ENCODE measurements around the gene IFT122.
"Not testable (repeated sequence)": the region's sequence is repeated elsewhere in the genome, so short reads cannot be mapped to it uniquely, and the experiment has no call there.

The IFT122 gene

DNA sequence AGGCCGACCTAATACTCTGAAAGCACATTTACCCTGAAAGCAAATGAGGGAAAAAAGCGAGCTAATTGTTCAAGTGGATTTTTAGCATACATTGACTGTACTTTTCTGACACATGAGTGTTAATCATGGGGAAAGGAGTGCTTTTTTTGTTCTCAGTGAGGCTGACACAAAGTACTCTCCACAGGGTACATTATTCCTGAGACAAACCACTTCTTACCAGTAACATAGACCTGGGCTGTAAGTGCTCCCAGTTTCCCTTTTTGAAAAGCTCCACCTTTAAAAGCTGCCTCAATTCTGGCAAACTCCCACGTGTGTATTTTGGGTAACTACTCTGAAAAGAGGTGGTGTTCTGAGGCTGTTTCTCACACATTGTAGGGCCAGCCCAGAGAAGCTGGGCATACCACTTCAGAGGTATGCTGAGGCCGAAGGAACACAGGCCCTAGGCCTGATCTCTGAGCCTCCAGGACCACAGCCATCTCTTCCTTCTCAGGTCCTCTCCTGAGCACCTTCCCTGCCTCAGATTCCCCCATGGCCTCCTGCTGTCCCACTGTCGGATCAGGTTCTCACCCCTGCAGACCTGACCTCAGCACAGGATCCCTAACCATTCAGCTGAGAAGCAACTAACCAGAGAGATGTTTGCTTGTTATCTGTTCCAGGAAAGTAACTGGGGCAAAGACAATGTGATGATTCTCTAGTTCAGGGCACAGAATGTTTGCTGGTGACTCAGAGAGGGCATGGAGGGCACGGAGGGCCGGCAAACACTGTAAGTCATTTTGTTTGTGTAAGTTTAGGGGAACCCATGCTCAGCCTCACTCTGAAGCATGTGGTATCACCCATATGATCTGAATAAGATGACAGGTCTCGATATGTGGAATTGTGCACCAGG lies 58.8 kb downstream of the IFT122 start:
- DNase-seq, result not testable (repeated sequence)

DNA sequence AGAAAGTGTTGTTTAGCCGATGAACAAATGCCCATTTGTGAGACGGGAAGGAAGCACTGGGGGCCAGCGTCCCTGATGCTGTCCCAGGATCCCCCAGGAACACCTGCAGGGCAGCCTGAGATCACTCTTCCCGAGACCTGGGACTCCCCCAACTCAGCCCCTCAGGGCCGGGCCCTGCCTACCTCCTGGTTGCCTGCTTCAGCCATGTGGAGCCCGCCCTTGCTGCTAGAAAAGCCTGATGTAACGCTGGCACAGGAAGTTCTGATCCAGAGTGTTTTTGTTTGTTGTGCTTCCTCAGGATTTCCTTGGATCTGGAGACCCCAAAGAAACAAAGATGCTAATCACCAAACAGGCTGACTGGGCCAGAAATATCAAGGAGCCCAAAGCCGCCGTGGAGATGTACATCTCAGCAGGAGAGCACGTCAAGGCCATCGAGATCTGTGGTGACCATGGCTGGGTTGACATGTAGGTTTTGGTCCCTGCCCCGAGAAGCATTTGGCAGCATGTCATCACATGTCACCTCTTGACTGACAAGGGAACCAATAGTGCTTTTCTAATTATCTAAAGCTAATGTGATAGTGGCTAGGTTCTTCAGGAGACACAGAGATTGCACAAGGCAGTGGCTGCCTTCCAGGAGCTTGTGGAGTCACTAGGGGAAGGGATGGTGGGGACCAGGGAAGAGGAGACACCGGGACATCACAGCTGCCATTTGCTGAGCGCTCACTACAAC lies 59.7 kb downstream of the IFT122 start:
- not testable (repeated sequence) for DNase-seq

DNA sequence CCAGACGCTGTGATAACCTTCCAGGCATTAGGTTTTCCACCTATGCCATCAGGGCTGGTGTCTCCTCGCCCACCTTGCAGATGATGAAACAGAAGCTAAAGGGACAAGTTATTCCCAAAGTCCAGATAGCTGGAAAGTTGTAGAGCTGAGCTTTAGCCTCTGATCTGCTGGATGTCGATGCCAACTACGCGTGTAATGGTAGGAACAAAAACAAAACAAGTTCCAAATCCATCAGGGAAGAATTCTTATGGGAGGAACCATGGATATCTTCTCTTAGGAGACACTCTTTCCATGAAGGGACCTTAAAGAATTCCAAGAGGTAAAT lies 60.3 kb downstream of the IFT122 start:
- DNase-seq, result no peak

DNA sequence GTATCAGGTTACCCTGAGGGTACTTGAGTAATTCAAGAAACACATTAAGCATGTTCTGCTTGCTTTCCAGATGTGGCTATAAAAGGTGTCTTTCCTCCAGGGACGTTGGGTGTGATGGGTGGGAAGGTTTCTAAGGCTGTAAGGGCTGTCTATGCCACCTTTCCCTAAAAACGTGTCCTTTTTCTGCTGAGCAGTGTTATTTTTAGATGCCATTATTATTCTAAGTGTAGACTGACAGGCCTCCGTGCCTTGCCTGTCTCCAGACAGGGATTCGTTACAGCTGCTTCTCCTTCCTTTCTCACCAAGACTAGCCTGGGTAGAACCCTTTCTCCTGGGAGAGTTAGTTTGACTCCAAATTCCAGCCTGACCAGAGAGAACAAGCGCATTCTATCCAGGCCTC lies 61.6 kb downstream of the IFT122 start:
- DNase-seq, result no peak

DNA sequence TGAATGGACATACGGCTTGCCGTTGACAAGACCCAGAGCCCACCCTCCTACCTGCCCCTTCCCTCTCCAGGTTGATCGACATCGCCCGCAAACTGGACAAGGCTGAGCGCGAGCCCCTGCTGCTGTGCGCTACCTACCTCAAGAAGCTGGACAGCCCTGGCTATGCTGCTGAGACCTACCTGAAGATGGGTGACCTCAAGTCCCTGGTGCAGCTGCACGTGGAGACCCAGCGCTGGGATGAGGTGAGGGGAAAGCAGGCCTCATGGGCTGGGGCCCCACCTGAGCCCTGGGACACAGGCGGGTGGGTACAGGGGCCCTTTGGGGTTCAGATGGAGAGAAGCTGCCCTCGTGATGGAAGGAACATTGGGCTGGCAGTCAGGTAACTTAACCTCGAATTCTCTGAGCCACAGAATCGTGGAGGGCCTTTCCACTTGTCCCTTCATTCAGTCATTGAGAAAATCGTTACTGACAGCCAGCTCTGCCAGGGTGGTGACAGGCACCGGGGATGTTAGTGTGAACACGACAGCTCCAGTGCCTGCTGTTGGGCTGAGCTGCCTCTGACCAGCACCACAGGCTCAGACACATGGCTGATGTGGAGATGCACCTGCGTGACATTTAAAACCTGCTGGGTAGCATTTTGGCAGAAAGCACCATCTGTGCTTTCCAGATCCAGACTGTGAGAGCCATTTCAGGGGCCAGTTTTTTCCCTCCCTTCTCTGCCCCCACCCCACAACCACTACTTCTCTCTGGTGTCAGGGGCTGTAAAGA lies 62.8 kb downstream of the IFT122 start:
- DNase-seq, result no peak

DNA sequence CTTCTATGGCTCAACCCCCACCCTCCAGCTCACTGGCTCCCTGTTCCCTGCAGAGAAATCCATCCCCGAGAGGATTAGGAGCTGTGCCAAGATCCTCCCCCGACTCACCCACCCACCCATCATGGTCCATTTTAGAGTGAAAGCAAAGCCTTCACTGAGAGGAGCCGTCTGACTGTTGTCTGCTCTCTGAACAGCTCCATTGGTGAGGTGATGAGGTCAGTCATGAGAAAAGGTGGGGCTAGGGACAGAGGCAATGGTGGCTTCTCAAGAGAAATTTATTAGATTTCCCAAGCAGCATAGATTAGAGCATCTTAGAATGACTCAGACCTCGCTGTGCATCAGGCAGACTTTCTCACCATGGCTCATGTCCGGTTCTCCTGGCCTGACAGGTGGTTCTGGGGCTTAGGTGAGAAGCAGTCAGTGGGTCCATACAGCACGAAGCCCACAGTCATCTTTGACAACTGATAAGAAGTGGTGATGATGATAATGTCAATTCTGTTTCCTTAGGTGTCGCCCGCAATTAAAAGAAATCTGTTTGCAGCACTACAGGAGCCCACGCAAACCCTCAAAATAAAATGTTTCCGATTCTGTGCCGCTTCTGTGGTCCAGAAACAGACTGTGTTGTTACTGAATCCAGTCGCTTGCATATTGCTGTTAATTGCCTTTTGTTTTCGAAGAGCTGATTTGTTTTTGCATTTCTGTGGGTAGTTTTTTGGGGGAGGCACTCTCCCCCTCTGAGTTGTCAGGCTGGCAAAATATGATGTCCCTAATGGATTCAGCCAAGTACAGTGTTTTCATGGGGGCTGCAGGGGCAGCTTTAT lies 63.7 kb downstream of the IFT122 start:
- DNase-seq, result no peak

DNA sequence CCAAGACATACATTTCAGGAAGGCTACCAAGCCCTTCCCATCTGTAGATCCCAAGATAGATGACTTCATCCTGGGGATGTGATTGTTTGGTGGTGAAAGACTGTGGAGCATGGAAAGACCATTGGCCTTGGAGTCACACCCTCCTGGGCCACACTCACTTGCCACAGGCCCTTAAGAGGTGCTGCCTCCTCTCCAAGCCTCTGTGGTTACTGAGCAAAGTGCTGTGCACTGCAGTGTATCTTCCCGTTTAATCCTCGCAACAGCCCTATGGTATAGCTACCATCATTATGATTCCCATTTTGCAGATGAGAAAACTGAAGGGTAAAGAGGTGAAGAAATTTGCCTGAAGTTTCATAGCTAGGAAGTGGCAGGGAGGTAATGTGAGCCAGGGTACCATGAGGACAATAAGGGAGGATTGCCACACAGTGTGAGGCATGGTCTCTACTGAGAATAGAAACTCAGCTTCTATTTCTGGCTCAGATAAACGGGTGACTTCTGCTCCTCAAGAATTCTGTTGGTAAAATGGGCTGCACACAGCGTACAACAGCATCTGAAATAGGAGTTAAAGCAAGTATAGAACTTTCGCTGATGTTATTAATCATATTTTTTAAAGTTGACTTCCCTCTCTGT lies 64.6 kb downstream of the IFT122 start:
- DNase-seq, result no peak

DNA sequence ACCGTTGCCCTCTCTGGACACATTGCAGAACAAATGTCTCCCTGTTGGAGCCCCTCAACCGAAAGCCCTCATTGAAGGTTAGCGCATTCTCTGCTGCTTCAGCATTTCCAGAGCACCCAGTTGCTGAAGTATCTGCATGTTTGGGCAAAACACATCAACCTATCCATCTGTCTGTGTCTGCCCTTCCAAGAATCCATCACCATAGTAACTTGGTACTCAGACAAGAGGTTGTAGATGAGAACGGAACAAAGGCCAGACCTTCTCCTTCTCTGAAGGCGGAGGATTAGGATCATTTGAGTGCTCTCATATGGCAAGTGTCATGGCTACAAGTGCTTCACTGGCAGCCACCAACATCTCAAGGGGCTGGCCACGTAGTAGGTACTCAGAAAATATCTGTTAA lies 65.3 kb downstream of the IFT122 start:
- no peak for DNase-seq

DNA sequence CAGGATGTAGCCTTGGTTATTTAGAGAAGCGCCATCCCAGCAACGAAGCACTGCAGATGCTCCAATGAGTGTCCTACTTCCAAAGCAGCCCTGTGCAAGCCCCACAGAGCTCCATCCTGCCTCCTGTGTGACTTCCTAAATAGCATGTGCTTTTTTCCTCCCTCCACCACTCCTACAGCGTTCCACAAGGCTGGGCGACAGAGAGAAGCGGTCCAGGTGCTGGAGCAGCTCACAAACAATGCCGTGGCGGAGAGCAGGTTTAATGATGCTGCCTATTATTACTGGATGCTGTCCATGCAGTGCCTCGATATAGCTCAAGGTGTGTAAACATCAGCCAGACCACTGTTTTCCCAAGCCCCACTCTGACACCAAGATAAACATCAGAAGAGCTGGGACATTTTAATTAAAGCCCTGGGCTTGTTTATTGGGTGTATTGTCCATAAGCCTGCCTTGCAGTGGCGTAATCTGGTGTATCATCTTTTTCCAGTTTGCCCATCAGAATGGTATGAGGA lies 66.3 kb downstream of the IFT122 start:
- no peak for DNase-seq

DNA sequence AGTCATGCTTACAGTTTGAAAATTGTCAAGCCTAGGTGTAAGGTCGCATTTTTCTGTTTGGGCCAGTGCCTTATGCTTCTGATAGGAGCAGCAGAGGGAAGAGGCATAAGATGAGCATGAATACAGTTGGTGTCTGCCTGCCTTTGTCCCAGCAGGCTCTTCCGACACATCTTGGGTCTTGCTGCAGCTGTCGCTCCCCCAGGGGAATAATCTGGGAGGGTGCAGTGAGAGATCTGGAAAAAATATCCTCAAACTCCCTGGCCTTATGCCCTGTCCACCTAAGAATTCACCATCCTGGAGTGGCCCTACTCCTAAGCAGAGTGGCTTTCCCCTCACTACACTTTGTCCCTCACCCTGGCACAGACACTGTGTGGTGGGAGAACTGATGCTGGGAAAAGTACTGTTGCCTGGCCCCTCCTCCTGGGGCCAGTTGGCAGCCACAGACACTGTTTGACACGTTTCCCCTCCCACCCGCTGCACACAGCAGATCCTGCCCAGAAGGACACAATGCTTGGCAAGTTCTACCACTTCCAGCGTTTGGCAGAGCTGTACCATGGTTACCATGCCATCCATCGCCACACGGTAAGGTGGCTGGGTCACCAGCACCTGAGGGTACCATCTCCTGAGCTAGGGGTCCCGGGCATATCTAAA lies 67.3 kb downstream of the IFT122 start:
- DNase-seq, result no peak

DNA sequence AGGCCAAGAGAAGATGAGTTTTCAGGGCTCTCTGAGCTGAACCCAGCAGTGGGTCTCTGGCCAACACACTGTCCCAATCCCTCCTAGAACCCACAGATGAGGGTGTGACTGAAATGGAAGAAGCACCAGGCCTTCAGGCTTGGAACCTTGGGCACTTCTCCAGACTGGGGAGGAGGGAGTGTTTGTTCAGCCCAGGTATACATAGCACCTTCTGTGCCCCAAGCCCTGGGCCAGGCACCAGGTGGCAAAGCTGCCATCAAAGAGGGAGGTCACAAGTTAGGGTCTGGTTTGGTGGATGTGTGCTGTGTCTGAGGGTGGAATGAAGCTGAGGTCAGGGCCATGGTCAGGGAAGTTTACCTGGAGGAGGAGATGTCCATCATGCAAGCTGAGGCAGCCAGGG lies 72.6 kb downstream of the IFT122 start:
- no peak for DNase-seq

DNA sequence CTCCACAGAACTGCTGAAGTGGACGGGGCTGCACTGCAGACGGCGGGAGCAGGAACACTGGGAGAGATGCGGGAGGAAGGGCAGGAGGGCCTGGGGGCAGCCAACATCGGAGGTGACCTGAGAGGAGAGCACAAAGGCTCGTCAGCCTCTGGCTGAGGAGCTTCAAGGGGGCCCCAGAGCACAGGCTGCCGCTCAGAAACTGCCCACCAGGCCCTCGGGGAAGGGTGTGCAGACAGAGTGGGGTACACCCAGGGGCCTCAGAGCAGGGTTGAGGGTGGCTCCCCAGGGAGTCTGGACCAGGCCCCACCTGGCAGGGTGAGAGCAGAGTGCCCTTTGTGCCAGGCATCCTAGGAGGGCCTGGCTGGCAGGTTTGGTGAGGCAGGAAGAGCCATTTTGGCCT lies 73.7 kb downstream of the IFT122 start:
- DNase-seq, result no peak

DNA sequence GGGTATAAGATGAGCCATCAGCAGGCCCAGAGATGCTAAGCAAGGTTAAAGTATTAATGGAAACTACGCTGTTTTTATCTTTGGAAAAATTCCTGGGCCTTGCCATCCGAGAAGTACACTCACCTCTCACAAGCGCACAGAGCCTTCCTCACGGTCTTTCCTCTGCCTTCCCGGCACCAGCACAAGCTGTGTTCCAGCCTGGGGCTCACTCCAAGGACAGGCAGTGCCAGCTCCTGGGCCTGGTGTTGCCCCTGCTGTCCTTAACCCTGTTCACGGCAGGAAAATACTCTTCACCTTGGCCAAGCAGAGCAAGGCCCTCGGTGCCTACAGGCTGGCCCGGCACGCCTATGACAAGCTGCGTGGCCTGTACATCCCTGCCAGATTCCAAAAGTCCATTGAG lies 74.1 kb downstream of the IFT122 start:
- DNase-seq, result no peak

DNA sequence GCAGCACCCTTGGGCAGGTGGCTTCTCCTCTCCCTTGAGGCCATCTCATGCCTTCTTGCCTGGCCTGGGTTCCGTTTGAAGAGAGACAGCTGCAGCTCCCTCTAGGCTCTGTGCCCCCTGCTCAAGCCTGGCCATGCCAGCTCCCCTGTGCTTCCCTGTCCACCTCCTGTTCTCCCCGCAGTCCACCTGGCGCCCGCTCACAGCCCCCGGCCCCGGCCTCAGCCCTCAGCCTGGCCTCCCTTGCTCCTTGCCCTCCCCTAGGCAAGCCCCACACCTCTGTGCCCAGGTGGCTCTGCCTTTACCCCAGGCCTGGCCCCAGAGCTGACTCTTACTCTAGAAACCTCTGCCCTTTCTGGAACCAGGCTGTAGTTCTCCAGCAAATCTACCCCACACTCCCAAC lies 74.5 kb downstream of the IFT122 start:
- no peak for DNase-seq

DNA sequence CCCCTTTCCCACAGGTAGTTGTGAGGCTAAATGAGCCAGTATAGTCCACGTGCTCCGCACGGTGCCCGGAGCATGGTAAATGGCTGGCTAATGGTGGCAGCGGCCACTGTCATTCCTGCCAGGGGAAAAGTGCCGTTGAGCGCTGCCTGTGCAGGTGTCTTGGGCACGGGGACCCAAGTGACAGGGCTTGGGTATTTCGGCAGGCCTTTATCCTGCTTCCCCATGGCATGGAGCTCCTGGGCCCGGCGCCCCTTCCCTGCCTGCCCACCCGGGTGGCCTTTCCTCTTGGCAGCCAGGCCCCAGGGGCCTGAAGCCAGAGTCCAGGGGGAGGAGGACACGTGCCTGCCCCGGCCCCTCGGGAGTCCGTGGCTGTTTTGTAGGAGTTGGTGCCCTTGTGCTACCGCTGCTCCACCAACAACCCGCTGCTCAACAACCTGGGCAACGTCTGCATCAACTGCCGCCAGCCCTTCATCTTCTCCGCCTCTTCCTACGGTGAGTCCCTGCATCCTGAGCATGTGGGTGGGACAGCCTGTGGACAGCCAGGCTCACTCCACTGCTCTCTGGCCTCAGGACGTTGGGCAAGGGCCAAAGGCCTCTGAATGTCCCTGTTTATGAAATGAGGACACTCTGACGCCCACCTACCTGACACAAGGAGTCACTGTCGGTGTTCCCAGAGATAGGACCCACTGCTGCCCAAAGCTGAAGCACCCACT lies 75.2 kb downstream of the IFT122 start:
- DNase-seq, result not testable (repeated sequence)

DNA sequence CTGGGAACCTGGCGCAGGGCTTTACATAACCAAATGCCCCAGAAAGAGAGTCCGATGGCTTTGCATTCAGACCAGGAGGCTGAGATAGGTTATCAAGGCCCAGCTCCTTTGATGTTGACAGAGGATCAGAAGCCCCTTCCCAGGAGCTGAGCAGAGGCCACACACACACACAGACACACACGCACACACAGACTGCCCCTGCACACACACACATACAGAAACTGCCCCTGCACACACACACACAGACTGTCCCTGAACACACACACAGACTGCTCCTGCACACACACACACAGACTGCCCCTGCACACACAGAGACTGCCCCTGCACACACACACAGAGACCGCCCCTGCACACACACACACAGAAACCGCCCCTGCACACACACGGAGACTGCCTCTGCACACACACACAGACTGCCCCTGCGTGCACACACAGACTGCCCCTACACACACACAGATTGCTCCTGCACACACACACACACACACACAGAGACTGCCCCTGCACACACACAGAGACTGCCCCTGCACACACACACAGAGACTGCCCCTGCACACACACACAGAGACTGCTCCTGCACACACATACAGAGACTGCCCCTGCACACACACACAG lies 75.9 kb downstream of the IFT122 start:
- not testable (repeated sequence) for DNase-seq

DNA sequence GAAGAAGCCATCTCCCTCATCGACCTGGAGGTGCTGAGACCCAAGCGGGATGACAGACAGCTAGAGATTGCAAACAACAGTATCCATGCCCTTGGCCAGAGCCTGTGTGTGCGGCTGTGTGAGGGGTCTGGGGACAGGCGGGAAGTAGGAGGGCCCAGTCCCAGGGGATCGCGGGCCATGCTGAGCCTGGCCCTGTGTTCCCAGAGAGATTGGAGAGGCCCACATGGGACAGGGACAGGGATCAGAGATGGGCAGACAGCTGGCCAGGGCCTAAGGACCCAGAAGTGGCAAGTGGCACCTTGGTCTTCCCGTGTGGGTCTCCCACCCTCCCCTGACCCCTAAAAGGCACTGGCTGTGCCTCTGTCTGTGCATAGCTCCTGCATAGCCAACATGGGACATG lies 77.5 kb downstream of the IFT122 start:
- DNase-seq, result no peak

DNA sequence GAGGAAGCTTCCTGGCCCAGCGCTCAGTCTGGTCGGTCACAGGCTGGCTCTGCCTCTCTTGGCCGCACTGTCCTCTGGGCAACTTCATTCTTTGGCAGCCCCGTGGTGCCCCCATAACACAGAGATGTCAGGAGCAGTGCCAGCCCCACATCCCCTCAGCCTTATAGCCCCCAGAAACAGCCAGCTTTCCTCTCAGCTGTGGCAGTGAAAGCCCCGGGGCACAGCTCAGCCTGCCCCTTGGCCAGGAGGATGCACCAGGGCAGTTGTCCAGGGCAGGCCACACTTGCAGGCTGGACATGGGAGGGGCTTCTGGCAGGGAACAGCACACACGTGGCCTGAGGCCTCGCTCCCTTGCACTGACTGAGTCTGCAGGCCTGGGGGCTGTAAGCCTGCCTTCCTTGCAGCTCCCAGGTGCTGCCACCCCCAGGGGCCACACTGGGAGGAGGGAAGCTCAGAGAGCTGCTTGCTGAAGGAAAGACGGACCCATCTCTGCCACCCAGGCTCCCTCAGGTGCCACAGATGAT lies 78.1 kb downstream of the IFT122 start:
- no peak for DNase-seq

DNA sequence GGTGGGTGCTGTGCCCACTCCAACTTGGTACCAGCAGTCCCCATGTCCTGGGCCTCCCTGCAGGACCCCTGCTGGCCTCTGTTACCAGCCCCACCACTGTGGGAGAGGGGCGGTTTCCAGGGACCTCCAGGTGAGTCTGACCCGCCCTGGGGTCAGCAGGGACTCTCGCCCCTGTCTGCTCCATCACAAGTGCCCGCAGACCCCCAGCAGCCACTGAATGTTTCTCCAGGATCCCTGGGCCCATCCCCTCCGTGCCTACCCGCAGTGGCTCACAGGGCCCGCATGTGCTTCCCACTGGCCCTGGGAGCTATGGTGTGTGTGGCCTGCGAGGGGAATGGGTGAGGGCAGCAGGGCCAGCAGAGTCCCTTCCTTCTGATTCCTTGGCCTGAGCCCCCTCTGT lies 78.6 kb downstream of the IFT122 start:
- no peak for DNase-seq

DNA sequence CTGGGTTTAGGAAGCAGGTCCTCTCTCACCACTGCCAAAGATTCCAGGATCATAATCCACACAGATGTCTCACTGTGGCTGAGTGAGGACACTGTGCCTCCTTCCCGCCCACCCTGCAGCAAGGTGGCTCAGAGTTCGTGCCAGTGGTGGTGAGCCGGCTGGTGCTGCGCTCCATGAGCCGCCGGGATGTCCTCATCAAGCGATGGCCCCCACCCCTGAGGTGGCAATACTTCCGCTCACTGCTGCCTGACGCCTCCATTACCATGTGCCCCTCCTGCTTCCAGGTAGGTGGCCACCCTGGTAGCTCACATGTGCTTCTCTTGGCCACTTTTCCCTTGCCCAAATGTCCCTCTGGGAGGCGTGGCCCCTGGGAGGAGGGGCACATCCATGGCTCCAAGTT lies 79.4 kb downstream of the IFT122 start:
- DNase-seq, result no peak

Measured in activated CD4-positive, alpha-beta T cell treated with anti-CD3 and anti-CD28 coated beads, Interleukin-2, Interleukin-6, amounts not matched to agents 100 ng/mL and 50 ng/mL, durations not matched to agents 16 hours and 8 hours (primary cell).